Right lung (tissue), 5 donors: Measurements from ENCODE around the gene REXO1. TPM values are rescaled to one million over a fixed set of nuclear protein-coding genes. Genes with fewer than 3 reads are reported as not detected.
A peak's percentile ranks its signal among the peaks of the same experiment; 100 is the strongest.

Source experiments
- DNase-seq, 2 donors: peaks; one replicate each; pipeline ENCODE4 v3.0.0-alpha.2; 2013
- polyA plus RNA-seq, 5 donors: library from polyadenylated mRNA; unstranded; fragments of 120-200 nt; gene quantifications; one replicate each; pipeline versions ENCODE4 v1.2.1 to v1.2.3, GENCODE V29; 2013; ENCODE audit warnings: inconsistent platforms in 1 of 5, low replicate concordance in 1 of 5; ENCODE audit not compliant: insufficient read length in 5 of 5, insufficient read depth in 1 of 5

The REXO1 gene
- polyA plus RNA-seq, 5 donors, result 14.3 to 29.4 (median 21.7) TPM

GRCh38 chr19:1862424-1863327 lies 14.4 kb upstream of the REXO1 start:
- DNase-seq, result no peak

- DNase-seq, result no peak
Measured at GRCh38 chr19:1862068-1862423, 13.8 kb upstream of the REXO1 start.

DNA sequence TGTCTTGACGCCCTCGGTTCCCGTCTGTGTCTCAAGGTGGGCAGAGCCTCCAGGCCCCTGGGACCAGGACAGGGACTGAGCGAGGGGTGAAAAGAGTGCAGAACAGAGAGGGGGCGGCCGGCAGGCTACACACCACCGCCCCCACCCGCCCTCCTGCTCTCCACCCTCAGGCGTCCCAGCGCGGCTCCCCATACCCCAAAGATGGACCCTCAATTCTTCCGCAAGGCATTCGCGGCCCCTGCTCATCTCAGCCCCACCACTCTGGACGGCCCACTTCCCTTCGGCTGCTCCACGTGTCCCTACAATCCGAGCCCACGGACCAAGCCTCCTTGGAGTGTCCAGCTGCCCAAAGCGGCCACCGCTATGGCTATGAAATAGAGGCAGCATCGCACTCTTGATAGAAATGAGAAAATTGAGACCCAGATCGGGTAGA lies 13.3 kb upstream of the REXO1 start:
- no peak for DNase-seq

DNA sequence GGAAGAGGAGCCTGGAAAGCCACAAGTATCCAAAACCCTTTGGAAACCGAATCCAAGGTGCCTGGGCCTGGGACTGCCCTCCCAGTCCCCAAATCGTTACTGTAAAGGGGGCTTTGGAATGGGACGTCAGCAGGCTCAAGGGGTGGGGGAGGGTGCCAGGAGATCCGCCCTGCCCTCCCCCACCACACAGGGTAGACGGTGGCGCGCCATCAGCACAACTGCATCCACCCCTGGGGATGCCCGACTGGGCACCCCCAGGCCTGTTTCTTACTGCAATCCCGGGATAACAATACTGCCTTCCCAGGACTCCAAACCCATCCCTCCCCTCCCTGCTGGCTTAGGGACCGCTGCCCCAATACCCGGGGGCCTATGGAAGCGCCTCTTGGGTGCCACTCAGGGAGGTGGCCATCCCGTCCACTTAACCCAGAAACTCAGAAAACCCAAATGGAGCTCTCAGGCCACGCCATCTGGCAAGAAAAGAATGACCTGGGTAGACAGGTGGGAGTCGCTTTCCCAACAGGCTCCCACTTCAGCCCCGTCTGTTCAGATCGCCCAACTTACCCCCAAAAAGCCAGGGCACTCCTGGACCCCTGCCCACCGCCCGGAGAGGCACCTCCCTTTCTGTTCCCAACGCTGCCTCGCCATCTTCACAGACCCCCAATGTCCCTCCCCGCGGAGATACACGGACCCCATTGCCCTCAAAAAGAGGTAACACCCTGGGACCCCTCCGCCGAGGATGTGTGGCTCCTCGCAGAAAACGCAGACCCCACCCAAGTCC lies 12.7 kb upstream of the REXO1 start:
- no peak for DNase-seq

DNA sequence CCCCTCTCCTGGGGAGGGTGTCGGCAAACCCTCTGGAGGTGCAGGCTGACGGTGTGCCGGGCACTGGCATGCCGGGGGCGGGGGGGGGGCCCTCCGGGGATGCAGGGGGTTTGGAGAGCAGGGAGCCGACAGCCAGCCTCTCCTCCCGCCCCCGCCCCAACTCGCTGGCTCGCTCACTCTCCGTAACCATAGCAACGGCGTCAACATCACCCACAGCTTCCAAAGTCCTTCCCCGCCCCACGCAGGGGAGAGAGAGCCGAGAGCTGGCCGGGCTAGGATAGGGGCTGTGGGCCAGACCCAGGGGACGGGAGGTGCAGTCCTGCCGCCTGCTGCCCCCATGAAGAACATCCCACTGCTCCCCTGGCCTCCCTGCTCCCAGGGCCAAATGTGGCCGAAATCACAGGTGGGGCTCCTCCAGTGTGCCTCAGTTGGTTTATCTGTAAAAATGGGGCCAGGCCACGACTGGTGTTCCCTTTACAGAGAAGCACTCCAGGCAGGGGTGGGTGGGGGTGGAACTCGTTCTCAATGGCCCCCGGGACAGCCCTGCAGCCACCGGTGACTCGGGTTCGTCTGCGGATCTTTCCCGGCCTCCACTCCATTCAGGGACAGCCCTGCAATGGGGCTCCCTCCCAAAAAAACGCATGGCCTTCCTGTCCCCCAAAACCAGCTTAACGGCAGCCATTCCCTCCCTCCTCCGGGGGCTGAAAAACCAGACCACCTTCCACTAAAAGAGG lies 11.9 kb upstream of the REXO1 start:
- DNase-seq, result peak; percentile 81 to 83

- no peak for DNase-seq
Measured at GRCh38 chr19:1859331-1859781, 11.1 kb upstream of the REXO1 start.

DNA sequence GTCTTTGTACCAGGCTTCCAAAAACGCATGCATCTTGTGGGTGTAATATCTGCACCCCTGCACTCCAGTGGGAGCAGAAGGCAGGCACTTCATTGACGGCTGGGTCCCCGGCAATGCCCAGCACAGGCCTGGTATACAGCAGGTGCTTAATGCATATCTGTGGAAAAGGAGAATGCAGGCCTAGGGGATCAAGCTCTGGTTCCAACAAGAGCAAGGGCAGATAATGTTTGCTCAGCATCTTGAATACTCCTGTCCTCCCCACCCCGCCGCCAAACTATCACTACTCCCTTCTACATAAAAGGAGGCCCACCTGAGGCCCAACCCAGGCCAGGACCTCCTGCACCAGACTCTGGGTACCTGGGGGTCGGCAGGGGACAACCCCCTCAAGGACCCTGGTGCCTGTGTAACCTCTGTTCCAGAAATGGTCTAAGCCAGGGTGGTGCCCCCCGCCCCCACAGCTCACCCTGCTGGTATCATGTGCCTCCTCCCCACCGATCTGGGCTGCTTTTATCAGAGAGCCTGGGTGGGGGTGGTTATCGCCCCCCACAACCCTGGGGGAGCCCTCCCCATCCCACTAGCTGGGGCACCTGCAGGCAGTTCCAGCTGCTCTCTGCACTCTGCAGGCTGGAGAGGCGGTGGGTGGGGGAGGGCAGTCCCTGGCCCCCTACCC lies 10.3 kb upstream of the REXO1 start:
- DNase-seq, result no peak

- no peak for DNase-seq
Measured at GRCh38 chr19:1857648-1858326, 9.5 kb upstream of the REXO1 start.

- DNase-seq, result peak in 1 of 2 donors; percentile 72
Measured at GRCh38 chr19:1856698-1857603, 8.7 kb upstream of the REXO1 start.

- no peak for DNase-seq
Measured at GRCh38 chr19:1856345-1856697, 8.0 kb upstream of the REXO1 start.

- DNase-seq, result no peak
Measured at GRCh38 chr19:1855828-1856255, 7.6 kb upstream of the REXO1 start.

DNA sequence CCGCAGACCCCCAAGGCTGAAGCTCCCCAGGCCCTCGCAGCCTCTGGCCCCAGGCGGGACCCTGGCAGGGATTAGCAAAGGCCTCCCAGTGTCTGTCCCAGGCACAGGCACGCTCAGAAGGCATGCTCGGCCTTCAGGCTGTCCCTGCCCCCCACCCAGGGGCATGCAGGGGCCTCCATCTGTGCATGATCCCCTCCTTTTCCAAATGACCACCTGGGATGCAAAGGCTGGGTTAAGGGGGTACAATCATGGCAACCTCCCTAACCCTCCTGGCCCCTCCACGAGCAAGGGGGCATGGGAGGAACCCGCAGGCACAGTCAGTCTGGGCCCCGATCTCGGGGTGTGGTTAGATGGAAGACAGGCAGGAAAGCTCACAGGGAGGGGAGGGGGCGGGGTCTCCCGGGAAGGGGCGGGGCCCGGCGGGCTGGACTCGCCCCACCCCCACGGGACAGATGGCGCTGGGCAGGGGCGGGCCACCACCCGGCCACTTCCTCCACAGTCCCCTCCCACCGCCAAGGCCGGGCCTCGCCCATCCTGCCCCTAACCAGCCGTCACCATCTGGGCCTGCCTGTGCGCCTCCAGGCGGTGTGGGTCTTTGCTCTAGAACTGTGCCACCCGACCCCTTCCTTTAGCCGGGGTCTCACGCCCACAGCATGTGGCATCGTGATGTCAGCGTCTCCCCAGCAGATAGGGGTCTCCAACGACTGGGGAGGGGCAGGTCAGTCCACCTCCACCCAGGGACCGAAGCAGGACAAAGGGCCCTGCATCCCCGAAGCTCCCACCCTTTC lies 7.0 kb upstream of the REXO1 start:
- DNase-seq, result peak; percentile 68 to 73

DNA sequence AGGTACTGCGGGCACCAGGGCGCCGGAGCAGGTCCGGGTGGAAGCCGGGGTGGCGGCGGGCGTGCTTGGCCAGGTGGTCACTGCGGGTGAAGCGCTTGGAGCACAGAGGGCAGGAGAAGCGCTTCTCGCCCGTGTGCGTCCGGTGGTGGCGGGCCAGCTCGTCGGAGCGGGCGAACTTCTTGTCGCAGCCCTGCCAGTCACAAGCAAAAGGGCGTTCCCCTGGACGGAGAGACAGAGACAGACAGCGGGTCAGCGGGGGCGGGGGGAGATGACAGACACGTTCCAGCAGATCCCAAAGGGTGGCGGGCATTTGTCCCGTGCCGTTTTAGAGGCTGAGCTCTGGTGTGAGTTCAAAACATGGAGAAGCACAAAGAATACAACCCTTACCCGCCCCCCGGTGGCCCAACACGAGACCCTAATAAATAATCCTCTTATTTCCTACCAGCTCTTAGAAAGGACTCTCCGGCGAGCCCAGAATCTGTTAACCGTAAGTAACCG lies 6.3 kb upstream of the REXO1 start:
- DNase-seq, result no peak

DNA sequence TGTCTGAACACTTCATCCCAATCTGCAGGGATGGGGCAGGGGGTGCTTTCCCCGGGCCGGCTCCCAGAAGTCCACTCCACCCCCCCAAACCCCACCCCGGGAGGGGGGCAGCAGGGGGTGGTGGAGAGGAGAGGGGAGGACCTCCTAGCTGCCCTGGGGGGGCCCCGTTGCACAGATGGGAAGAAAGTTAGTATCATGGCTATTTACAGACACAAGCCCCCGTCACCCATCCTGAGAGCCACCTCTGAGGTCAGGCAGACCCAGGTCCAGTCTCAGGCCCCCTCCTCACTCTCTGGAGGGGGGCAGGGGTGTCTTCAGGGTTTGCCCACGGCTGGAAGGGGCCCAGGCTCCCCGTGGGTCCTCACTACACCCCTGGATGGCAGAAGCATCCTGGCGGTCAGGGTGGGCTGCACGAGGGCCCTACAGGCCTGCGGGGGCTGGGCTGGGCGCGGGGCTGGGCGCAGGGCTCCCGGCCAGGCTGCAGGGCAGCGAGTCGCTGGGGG lies 5.8 kb upstream of the REXO1 start:
- DNase-seq, result no peak

DNA sequence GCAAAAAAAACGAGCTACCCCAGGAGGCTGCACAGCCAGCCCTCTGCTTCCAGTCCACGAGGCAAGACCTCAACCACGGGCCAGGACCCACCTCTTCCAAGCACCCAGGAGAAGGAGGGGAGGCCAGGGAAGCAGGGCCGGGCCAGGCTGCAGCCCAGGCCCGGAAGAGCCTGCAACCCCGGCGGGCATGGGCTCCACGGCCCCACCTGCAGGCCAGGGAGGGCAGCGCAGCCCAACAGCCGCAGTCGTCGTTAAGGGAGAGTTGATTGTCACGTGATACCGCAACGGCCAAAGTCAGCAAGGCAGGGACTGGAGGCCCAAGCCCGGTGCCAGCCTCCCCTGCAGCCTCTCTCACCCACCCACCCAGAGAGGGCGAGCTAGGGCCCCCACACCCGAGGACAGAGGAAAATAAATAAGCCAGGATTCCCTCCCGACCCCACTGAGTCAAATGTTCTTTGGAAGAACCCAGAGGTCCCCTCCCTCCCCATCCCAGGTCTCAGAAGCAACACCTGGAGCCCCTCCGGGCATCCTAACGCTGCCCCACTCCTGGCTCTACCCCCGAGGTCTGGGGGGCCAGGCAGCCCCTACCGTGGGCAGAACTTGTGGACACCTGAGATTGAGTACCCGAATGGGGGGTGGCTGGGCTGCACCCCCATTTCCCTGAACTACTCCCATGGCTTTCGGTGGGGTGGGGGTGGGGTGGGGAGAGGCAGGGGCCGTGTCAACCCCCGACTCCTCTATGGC lies 5.2 kb upstream of the REXO1 start:
- DNase-seq, result no peak

- DNase-seq, result no peak
Measured at GRCh38 chr19:1852581-1853128, 4.4 kb upstream of the REXO1 start.
